K562 (cell line): Measurements from ENCODE around the gene DPEP3. TPM values are rescaled to one million over a fixed set of nuclear protein-coding genes. Genes with fewer than 3 reads are reported as not detected.

Experiments used
- ARID2 ChIP-seq: fragments of 450-650 bp; IDR thresholded peaks from 2 replicates; pipeline ENCODE4 v1.6.1; 2017; ENCODE audit warnings: antibody characterized with exemption, mild to moderate bottlenecking
- CTBP1 ChIP-seq: fragments of 450-650 bp; IDR thresholded peaks from 2 replicates; pipeline ENCODE4 v1.6.1; 2016; ENCODE audit warnings: borderline replicate concordance
- EGR1 ChIP-seq: fragments of 450-650 bp; conservative IDR thresholded peaks from 2 replicates; pipeline ENCODE4 v1.6.1; 2017; ENCODE audit warnings: mild to moderate bottlenecking
- IFI16 ChIP-seq: fragments of 250-450 bp; sonication (Bioruptor Pico); IDR thresholded peaks from 2 replicates; pipeline ENCODE4 v2.1.2; 2022; ENCODE audit warnings: mild to moderate bottlenecking, inconsistent platforms
- LCOR ChIP-seq: sonication (generic); formaldehyde crosslinking; IDR thresholded peaks from 2 replicates; pipeline ENCODE4 v1.8.0; 2022; ENCODE audit warnings: mild to moderate bottlenecking, missing genetic modification reagents
- POLR2H ChIP-seq: IDR thresholded peaks from 2 replicates; pipeline ENCODE4 v1.6.1; 2016; ENCODE audit warnings: missing genetic modification characterization, low read depth, mild to moderate bottlenecking, control low read depth, missing compliant biosample characterization, moderate library complexity
- RHOXF2B ChIP-seq: fragments of 250-450 bp; sonication (Bioruptor Pico); conservative IDR thresholded peaks from 2 replicates; pipeline ENCODE4 v1.5.1; 2021
- SMAD1 ChIP-seq: fragments of 150-350 bp; IDR thresholded peaks from 2 replicates; pipeline ENCODE4 v1.6.1; 2014; ENCODE audit warnings: low read length, low read depth; ENCODE audit not compliant: partially characterized antibody
- TEAD1 ChIP-seq, 2 experiments: fragments of 450-650 bp in 1 of 2; sonication (generic) in 1 of 2; formaldehyde crosslinking; IDR thresholded peaks; 2 replicates each; pipeline versions ENCODE4 v1.4.0 to v1.8.0; 2020 to 2022; ENCODE audit warnings: mild to moderate bottlenecking in 2 of 2, missing genetic modification reagents in 1 of 2
- ZBTB9 ChIP-seq: fragments of 450-650 bp; formaldehyde crosslinking; IDR thresholded peaks from 2 replicates; pipeline ENCODE4 v1.4.0; 2020; ENCODE audit warnings: mild to moderate bottlenecking, moderate library complexity
- ZNF217 ChIP-seq: sonication (generic); formaldehyde crosslinking; IDR thresholded peaks from 2 replicates; pipeline ENCODE4 v1.8.0; 2022; ENCODE audit warnings: mild to moderate bottlenecking, missing genetic modification reagents
- polyA plus RNA-seq, 8 experiments: library from polyadenylated mRNA; depleted of rRNA in 4 of 8; stranded (reverse) in 5 of 8; unstranded in 3 of 8; fragments of >200 nt; fragmentation: Nextera tagmentation in 2 of 8; fragmentation: Illumina TruSeq in 1 of 8; extraction: Ambion mirVana in 2 of 8; extraction: Trizol in 1 of 8; gene quantifications; 2 replicates each; pipeline versions ENCODE4 v1.2.1 to v1.2.3, GENCODE V29; 2011 to 2014; ENCODE audit warnings: inconsistent platforms in 1 of 8, missing spikeins in 1 of 8
- total RNA-seq, 7 experiments: library from RNA; depleted of rRNA in 6 of 7; stranded (reverse); fragments of >200 nt in 6 of 7; fragmentation: Illumina TruSeq in 2 of 7; extraction: Trizol in 2 of 7; gene quantifications; 2 replicates each; pipeline versions ENCODE4 v1.2.1 to v1.2.3, GENCODE V29; 2011 to 2021; ENCODE audit warnings: low replicate concordance in 1 of 7
- TF ChIP-seq, protein P1 (sequence below): fragments of 200-600 bp; sonication (generic); IDR thresholded peaks from one replicate; pipeline ENCODE4 v1.6.1; 2012; ENCODE audit warnings: mild to moderate bottlenecking, low read depth, low read length, inconsistent platforms
- TF ChIP-seq, protein P2 (sequence below): sonication (generic); formaldehyde crosslinking; IDR thresholded peaks from 2 replicates; pipeline ENCODE4 v1.8.0; 2022; ENCODE audit warnings: mild to moderate bottlenecking, missing genetic modification reagents

DPEP3 gene
- total and polyA plus RNA-seq, 9 of the 15 experiments (the other 6 are each of a cell fraction or from before 2014, with no cell fraction given): not detected

DNA sequence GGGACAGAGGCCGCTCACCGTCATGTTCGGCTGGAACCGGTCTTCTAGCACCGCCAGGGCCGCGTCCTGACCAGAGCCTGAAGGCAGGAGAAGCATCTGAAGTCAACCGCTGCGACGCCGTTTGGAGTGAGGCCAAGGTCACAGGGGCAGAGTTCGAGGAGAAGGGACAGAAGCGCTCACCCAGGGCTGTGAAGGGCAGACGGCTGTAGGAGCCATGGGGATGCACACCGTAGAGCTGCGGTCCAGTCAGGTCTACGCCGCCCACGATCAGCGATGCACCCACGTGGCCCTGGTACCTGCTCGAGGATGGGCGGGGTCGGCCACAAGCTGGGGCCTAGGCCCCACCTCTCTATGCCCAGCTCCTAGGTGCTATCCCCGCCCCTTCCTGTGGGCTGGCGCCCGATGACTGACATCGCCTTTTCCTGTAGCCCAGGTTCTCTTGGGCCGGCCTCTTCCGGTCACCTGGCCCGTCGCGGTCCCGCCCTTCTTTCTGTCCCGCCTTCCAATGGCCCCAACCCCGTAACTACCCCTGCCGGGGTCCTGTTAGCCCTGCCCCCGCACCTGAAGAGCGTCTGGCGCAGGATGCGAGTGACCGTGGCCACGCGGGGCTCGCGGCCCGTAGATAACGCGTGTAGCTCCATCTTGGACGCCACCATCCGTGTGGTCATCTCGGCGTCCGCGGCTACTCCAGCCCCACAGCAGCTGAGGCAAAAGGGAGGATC is 44.7 kb downstream of the DPEP3 start (continued):
- TF ChIP-seq, protein P1, sequence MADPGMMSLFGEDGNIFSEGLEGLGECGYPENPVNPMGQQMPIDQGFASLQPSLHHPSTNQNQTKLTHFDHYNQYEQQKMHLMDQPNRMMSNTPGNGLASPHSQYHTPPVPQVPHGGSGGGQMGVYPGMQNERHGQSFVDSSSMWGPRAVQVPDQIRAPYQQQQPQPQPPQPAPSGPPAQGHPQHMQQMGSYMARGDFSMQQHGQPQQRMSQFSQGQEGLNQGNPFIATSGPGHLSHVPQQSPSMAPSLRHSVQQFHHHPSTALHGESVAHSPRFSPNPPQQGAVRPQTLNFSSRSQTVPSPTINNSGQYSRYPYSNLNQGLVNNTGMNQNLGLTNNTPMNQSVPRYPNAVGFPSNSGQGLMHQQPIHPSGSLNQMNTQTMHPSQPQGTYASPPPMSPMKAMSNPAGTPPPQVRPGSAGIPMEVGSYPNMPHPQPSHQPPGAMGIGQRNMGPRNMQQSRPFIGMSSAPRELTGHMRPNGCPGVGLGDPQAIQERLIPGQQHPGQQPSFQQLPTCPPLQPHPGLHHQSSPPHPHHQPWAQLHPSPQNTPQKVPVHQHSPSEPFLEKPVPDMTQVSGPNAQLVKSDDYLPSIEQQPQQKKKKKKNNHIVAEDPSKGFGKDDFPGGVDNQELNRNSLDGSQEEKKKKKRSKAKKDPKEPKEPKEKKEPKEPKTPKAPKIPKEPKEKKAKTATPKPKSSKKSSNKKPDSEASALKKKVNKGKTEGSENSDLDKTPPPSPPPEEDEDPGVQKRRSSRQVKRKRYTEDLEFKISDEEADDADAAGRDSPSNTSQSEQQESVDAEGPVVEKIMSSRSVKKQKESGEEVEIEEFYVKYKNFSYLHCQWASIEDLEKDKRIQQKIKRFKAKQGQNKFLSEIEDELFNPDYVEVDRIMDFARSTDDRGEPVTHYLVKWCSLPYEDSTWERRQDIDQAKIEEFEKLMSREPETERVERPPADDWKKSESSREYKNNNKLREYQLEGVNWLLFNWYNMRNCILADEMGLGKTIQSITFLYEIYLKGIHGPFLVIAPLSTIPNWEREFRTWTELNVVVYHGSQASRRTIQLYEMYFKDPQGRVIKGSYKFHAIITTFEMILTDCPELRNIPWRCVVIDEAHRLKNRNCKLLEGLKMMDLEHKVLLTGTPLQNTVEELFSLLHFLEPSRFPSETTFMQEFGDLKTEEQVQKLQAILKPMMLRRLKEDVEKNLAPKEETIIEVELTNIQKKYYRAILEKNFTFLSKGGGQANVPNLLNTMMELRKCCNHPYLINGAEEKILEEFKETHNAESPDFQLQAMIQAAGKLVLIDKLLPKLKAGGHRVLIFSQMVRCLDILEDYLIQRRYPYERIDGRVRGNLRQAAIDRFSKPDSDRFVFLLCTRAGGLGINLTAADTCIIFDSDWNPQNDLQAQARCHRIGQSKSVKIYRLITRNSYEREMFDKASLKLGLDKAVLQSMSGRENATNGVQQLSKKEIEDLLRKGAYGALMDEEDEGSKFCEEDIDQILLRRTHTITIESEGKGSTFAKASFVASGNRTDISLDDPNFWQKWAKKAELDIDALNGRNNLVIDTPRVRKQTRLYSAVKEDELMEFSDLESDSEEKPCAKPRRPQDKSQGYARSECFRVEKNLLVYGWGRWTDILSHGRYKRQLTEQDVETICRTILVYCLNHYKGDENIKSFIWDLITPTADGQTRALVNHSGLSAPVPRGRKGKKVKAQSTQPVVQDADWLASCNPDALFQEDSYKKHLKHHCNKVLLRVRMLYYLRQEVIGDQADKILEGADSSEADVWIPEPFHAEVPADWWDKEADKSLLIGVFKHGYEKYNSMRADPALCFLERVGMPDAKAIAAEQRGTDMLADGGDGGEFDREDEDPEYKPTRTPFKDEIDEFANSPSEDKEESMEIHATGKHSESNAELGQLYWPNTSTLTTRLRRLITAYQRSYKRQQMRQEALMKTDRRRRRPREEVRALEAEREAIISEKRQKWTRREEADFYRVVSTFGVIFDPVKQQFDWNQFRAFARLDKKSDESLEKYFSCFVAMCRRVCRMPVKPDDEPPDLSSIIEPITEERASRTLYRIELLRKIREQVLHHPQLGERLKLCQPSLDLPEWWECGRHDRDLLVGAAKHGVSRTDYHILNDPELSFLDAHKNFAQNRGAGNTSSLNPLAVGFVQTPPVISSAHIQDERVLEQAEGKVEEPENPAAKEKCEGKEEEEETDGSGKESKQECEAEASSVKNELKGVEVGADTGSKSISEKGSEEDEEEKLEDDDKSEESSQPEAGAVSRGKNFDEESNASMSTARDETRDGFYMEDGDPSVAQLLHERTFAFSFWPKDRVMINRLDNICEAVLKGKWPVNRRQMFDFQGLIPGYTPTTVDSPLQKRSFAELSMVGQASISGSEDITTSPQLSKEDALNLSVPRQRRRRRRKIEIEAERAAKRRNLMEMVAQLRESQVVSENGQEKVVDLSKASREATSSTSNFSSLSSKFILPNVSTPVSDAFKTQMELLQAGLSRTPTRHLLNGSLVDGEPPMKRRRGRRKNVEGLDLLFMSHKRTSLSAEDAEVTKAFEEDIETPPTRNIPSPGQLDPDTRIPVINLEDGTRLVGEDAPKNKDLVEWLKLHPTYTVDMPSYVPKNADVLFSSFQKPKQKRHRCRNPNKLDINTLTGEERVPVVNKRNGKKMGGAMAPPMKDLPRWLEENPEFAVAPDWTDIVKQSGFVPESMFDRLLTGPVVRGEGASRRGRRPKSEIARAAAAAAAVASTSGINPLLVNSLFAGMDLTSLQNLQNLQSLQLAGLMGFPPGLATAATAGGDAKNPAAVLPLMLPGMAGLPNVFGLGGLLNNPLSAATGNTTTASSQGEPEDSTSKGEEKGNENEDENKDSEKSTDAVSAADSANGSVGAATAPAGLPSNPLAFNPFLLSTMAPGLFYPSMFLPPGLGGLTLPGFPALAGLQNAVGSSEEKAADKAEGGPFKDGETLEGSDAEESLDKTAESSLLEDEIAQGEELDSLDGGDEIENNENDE: no peak
- TF ChIP-seq CTBP1 (peak; percentile 87), RHOXF2B (CRISPR knock-in tag) (no peak), TEAD1 (CRISPR knock-in tag; IDR thresholded peaks at IDR 0.05) (peak in 1 of 2 experiments; percentile 58; a peak in 2 of 4 replicates), SMAD1 (peak; percentile 64), ARID2 (no peak), ZNF217 (CRISPR knock-in tag) (no peak), POLR2H (tag) (peak; percentile 28; the same call in 1 of the 2 replicates), ZBTB9 (CRISPR knock-in tag) (peak; percentile 14; the same call in 1 of the 2 replicates), IFI16 (CRISPR knock-in tag) (no peak), LCOR (0 out of 2 replicates have a peak, but pooled peaks have one; percentile 23), EGR1 (peak; percentile 82)
- TF ChIP-seq, protein P2, sequence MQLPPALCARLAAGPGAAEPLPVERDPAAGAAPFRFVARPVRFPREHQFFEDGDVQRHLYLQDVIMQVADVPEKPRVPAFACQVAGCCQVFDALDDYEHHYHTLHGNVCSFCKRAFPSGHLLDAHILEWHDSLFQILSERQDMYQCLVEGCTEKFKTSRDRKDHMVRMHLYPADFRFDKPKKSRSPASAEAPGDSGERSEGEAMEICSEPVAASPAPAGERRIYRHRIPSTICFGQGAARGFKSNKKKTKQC (CRISPR knock-in tag): peak; percentile 71
